ACHN (cell line): Measurements from ENCODE around the gene SLC6A8.
A peak's percentile ranks its signal among the peaks of the same experiment; 100 is the strongest.
"Not testable (repeated sequence)": the region's sequence is repeated elsewhere in the genome, so short reads cannot be mapped to it uniquely, and the experiment has no call there.

Experiments
- DNase-seq: peaks from one replicate; pipeline ENCODE4 v3.0.0-alpha.2; 2015
- in situ Hi-C: cut with HindIII; loops from 2 replicates; pipeline ENCODE4 v1.10.0; 2017; ENCODE audit warnings: low sequenced_read_pairs, low pct_ligation_motif_present, low pct_unique_long_range_greater_than_20kb

Gene SLC6A8

GRCh38 chrX:153723351-153724251 is 35.9 kb downstream of the SLC6A8 start:
- peak; percentile 51 for DNase-seq
- in situ Hi-C loops, result no loop called here

GRCh38 chrX:153724252-153725038 is 36.7 kb downstream of the SLC6A8 start, which contains the start of the genes ABCD1 and BCAP31:
TSS of gene ABCD1 (plus strand) at chrX:153724856. CDS start at chrX:153725267, 411 bp downstream.
TSS of gene BCAP31 (minus strand) at chrX:153724387. CDS start at chrX:153723244, 1,143 bp downstream.
- DNase-seq, result peak; percentile 76
- in situ Hi-C loops, result no loop called here

- in situ Hi-C loops, result no loop called here
- no peak for DNase-seq
Measured at GRCh38 chrX:153725039-153725831, 37.5 kb downstream of the SLC6A8 start.

GRCh38 chrX:153725832-153726285 is 38.1 kb downstream of the SLC6A8 start:
- no peak for DNase-seq
- in situ Hi-C loops, result no loop called here

- in situ Hi-C loops, result no loop called here
- peak; percentile 17 for DNase-seq
Measured at GRCh38 chrX:153726286-153727122, 38.8 kb downstream of the SLC6A8 start.

- DNase-seq, result no peak
- in situ Hi-C loops, result no loop called here
Measured at GRCh38 chrX:153727123-153727931, 39.6 kb downstream of the SLC6A8 start.

GRCh38 chrX:153728095-153728494 is 40.4 kb downstream of the SLC6A8 start:
- DNase-seq, result no peak
- in situ Hi-C loops, result no loop called here

- in situ Hi-C loops, result no loop called here
- DNase-seq, result no peak
Measured at GRCh38 chrX:153728951-153729631, 41.4 kb downstream of the SLC6A8 start.

GRCh38 chrX:153730115-153730514 is 42.4 kb downstream of the SLC6A8 start:
- in situ Hi-C loops, DNase-seq: not testable (repeated sequence)

- in situ Hi-C loops, result no loop called here
- no peak for DNase-seq
Measured at GRCh38 chrX:153731117-153731844, 43.6 kb downstream of the SLC6A8 start.

GRCh38 chrX:153731845-153732215 is 44.1 kb downstream of the SLC6A8 start:
- no peak for DNase-seq
- in situ Hi-C loops, result no loop called here

GRCh38 chrX:153732401-153732800 is 44.7 kb downstream of the SLC6A8 start:
- no peak for DNase-seq
- in situ Hi-C loops, result no loop called here

- in situ Hi-C loops, result no loop called here
- DNase-seq, result no peak
Measured at GRCh38 chrX:153733651-153734240, 46.0 kb downstream of the SLC6A8 start.

- in situ Hi-C loops, result no loop called here
- DNase-seq, result no peak
Measured at GRCh38 chrX:153734871-153735270, 47.1 kb downstream of the SLC6A8 start.

GRCh38 chrX:153735274-153735673 is 47.5 kb downstream of the SLC6A8 start:
- in situ Hi-C loops, result no loop called here
- no peak for DNase-seq
